WI38 (cell line): ENCODE results near the gene KIAA1614.

Experiments
- H3K4me3 ChIP-seq: 2 replicates; pipeline ENCODE4 v1.5.1; 2011; ENCODE audit warnings: low read depth, mild to moderate bottlenecking, control low read depth, low read length
- CTCF ChIP-seq: IDR thresholded peaks from 2 replicates; pipeline ENCODE4 v1.5.1; 2012; ENCODE audit warnings: low read depth, mild to moderate bottlenecking, control low read depth, low read length

The KIAA1614 gene

GRCh38 chr1:180898441-180899219 is 14.1 kb upstream of the KIAA1614 start:
- no peak for TF ChIP-seq CTCF
- no peak overlapping the region for H3K4me3 ChIP-seq

GRCh38 chr1:180899262-180899661 is 13.4 kb upstream of the KIAA1614 start:
- no peak overlapping the region for H3K4me3 ChIP-seq
- no peak for TF ChIP-seq CTCF

GRCh38 chr1:180901076-180901990 is 11.4 kb upstream of the KIAA1614 start:
- H3K4me3 ChIP-seq = no peak overlapping the region
- no peak for TF ChIP-seq CTCF

- TF ChIP-seq CTCF = no peak
- no peak overlapping the region for H3K4me3 ChIP-seq
Measured at GRCh38 chr1:180902541-180902940, 10.2 kb upstream of the KIAA1614 start.

- H3K4me3 ChIP-seq = no peak overlapping the region
- no peak for TF ChIP-seq CTCF
Measured at GRCh38 chr1:180905927-180906326, 6.8 kb upstream of the KIAA1614 start.

- TF ChIP-seq CTCF = no peak
- no peak overlapping the region for H3K4me3 ChIP-seq
Measured at GRCh38 chr1:180906511-180906910, 6.2 kb upstream of the KIAA1614 start.
